Activated naive CD8-positive, alpha-beta T cell (primary cell): ENCODE data around the gene ANO4.
"Not testable (repeated sequence)": the region's sequence is repeated elsewhere in the genome, so short reads cannot be mapped to it uniquely, and the experiment has no call there.

Experiments
- H3K27ac Mint-ChIP-seq: one replicate; pipeline ENCODE4 v1.8.0; 2021; ENCODE audit warnings: mixed read lengths
- H3K27me3 Mint-ChIP-seq: one replicate; pipeline ENCODE4 v1.8.0; 2021; ENCODE audit warnings: mixed read lengths
- H3K36me3 Mint-ChIP-seq: one replicate; pipeline ENCODE4 v1.8.0; 2021; ENCODE audit warnings: mixed read lengths
- H3K4me1 Mint-ChIP-seq: one replicate; pipeline ENCODE4 v1.8.0; 2021; ENCODE audit warnings: low read depth, mixed read lengths
- H3K4me3 Mint-ChIP-seq: one replicate; pipeline ENCODE4 v1.8.0; 2021; ENCODE audit warnings: mild to moderate bottlenecking, mixed read lengths
- H3K9me3 Mint-ChIP-seq: one replicate; pipeline ENCODE4 v1.8.0; 2021; ENCODE audit warnings: low read depth, mixed read lengths

The ANO4 gene

DNA sequence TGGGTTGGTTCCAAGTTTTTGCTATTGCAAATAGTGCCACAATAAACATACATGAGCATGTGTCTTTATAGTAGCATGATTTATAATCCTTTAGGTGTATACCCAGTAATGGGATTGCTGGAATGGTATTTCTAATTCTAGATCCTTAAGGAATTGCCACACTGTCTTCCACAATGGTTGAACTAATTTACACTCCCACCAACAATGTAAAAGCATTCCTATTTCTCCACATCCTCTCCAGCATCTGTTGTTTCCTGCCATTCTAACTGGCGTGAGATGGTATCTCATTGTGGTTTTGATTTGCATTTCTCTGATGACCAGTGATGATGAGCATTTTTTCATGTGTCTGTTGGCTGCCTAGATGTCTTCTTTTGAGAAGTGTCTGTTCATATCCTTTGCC, 139.0 kb downstream of the ANO4 start:
- not testable (repeated sequence) for H3K4me3 Mint-ChIP-seq, H3K27me3 Mint-ChIP-seq, H3K9me3 Mint-ChIP-seq, H3K27ac Mint-ChIP-seq, H3K4me1 Mint-ChIP-seq, H3K36me3 Mint-ChIP-seq

- H3K4me3 Mint-ChIP-seq: no peak overlapping the region
- H3K9me3 Mint-ChIP-seq: peaks cover 3% of the 10 kb centered on the region
- H3K4me1 Mint-ChIP-seq: no peaks in the 10 kb centered on the region
- H3K27ac Mint-ChIP-seq: no peak overlapping the region
- H3K27me3 Mint-ChIP-seq: no peaks in the 10 kb centered on the region
- H3K36me3 Mint-ChIP-seq: no peaks in the 10 kb centered on the region
Observed at GRCh38 chr12:100935929-100936328, 141.4 kb downstream of the ANO4 start.

DNA sequence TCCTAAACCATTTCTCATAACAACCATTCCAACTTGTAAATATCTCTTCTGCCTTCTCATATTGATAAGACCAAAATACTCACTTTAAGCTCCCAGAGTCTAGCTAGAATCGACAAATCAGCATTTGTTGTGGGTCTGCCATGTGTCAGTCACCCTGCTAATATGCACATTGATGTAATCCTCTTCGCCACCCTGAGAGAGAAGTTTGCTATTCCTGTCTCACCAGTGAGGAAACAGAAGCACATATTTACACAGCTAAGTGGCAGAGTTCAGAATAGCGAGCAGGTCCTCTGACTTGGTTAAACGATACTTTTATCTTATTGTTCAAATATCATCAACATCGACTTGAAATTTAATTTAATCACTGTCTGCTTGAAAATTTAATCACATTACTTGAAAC, 142.1 kb downstream of the ANO4 start:
- peaks cover 3% of the 10 kb centered on the region for H3K9me3 Mint-ChIP-seq
- H3K27ac Mint-ChIP-seq: no peak overlapping the region
- H3K4me3 Mint-ChIP-seq: no peak overlapping the region
- H3K27me3 Mint-ChIP-seq: no peaks in the 10 kb centered on the region
- H3K4me1 Mint-ChIP-seq: no peaks in the 10 kb centered on the region
- no peaks in the 10 kb centered on the region for H3K36me3 Mint-ChIP-seq

DNA sequence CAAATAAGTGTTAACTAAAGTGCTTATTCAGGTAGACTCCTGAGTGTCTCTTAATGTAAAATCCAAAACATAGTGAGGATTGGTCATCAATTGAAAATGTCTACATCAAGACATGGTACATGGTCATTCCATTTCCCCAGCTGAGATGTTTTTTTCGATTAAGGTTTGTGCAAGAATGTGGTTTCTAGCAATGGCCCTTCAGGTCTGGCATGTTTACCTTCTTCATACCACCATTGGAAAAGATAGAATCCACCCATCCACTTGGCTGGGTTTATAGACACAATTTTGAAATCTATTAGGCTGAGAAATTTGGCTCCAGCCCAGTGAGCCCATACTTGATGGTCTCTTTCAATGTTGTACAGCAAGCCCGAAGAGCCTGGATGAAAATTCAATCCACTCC, 145.9 kb downstream of the ANO4 start:
- peaks cover 3% of the 10 kb centered on the region for H3K9me3 Mint-ChIP-seq

GRCh38 chr12:100942984-100943749, 148.6 kb downstream of the ANO4 start:
- Mint-ChIP-seq H3K27me3 (no peaks in the 10 kb centered on the region), H3K27ac (no peak overlapping the region), H3K36me3 (no peaks in the 10 kb centered on the region), H3K4me1 (no peaks in the 10 kb centered on the region), H3K4me3 (no peak overlapping the region), H3K9me3 (peaks cover 3% of the 10 kb centered on the region)

More for the DNA sequence above, 145.9 kb downstream of the ANO4 start:
- no peak overlapping the region for H3K4me3 Mint-ChIP-seq
- no peaks in the 10 kb centered on the region for H3K27me3 Mint-ChIP-seq
- H3K4me1 Mint-ChIP-seq: no peaks in the 10 kb centered on the region
- no peaks in the 10 kb centered on the region for H3K36me3 Mint-ChIP-seq
- no peak overlapping the region for H3K27ac Mint-ChIP-seq

GRCh38 chr12:100951756-100952155, 157.2 kb downstream of the ANO4 start:
- H3K4me1 Mint-ChIP-seq: no peaks in the 10 kb centered on the region
- no peak overlapping the region for H3K4me3 Mint-ChIP-seq
- H3K27ac Mint-ChIP-seq: no peak overlapping the region
- no peaks in the 10 kb centered on the region for H3K36me3 Mint-ChIP-seq
- no peaks in the 10 kb centered on the region for H3K9me3 Mint-ChIP-seq
- no peaks in the 10 kb centered on the region for H3K27me3 Mint-ChIP-seq

DNA sequence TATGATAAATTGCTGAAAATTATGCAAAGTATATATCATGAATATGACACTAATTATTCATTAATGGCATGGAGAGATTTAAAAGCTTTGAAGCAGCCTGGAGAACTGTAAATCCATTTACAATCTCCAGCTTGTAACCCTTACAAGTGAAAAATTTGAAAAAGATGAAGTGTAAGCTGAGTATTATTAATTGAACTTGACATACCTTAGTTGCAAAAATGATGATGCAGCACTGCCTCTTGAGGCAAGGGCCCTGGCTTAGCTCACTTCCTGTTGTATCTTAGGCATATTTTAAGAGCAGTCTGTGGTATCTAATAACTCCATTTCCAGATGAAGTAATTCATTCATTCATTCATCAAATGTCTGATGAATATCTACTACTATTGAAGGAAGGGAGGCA, 158.6 kb downstream of the ANO4 start:
- Mint-ChIP-seq H3K27ac (no peak overlapping the region), H3K9me3 (no peaks in the 10 kb centered on the region), H3K4me1 (no peaks in the 10 kb centered on the region), H3K4me3 (no peak overlapping the region), H3K36me3 (no peaks in the 10 kb centered on the region), H3K27me3 (no peaks in the 10 kb centered on the region)

DNA sequence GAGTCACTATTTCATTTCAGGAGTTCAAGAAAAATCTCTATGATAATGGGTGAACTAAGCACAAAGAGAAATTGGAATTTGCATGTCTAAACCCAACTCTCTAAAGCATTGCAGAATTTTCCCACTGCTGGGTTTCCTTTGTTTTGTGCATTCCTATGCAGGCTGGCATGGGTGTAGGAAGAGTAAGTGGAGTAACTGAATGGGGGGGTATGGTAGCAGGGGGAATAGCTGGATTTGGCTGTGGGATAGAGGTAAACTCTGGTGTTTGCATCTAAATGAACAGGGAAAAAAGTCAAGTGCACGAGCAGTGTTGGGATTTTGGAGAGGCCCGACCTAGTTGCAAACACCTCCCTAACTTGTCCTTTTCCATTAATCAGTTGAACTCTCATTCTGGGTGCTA, 159.1 kb downstream of the ANO4 start:
- H3K27ac Mint-ChIP-seq: no peak overlapping the region
- H3K4me3 Mint-ChIP-seq: no peak overlapping the region
- H3K4me1 Mint-ChIP-seq: no peaks in the 10 kb centered on the region
- H3K9me3 Mint-ChIP-seq: no peaks in the 10 kb centered on the region
- H3K27me3 Mint-ChIP-seq: no peaks in the 10 kb centered on the region
- no peaks in the 10 kb centered on the region for H3K36me3 Mint-ChIP-seq

DNA sequence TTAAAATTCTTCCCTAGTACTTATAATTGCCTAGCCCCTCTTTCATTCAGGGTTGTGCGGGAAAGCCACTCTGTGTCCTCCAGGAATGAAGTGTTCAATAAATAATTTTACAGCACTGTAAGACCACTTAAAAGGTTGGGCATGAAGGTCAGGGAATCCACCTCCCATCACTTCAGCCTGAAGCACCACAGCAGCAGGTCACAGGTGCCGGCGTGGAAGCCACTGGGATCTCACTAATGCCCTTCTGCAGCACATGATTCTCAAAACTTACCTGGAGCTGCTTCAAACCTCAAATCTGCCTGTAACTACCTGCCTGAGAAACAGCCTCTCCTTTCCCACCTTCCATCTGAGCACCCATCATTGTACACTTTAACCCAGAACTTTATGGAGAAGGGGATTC, 159.5 kb downstream of the ANO4 start:
- H3K27me3 Mint-ChIP-seq: no peaks in the 10 kb centered on the region
- H3K36me3 Mint-ChIP-seq: no peaks in the 10 kb centered on the region
- no peak overlapping the region for H3K27ac Mint-ChIP-seq
- no peak overlapping the region for H3K4me3 Mint-ChIP-seq
- no peaks in the 10 kb centered on the region for H3K9me3 Mint-ChIP-seq
- H3K4me1 Mint-ChIP-seq: no peaks in the 10 kb centered on the region

GRCh38 chr12:100955139-100955538, 160.6 kb downstream of the ANO4 start:
- Mint-ChIP-seq H3K27me3 (no peaks in the 10 kb centered on the region), H3K4me3 (no peak overlapping the region), H3K4me1 (no peaks in the 10 kb centered on the region)

GRCh38 chr12:100956311-100956852, 161.8 kb downstream of the ANO4 start:
- no peaks in the 10 kb centered on the region for H3K9me3 Mint-ChIP-seq
- H3K27me3 Mint-ChIP-seq: peaks cover 3% of the 10 kb centered on the region
- no peak overlapping the region for H3K27ac Mint-ChIP-seq
- no peaks in the 10 kb centered on the region for H3K4me1 Mint-ChIP-seq
- H3K4me3 Mint-ChIP-seq: no peak overlapping the region
- H3K36me3 Mint-ChIP-seq: no peaks in the 10 kb centered on the region

More at GRCh38 chr12:100955139-100955538, 160.6 kb downstream of the ANO4 start:
- Mint-ChIP-seq H3K27ac (no peak overlapping the region), H3K9me3 (no peaks in the 10 kb centered on the region), H3K36me3 (no peaks in the 10 kb centered on the region)

- Mint-ChIP-seq H3K4me1 (no peaks in the 10 kb centered on the region), H3K4me3 (no peak overlapping the region), H3K27ac (no peak overlapping the region), H3K27me3 (peaks cover 3% of the 10 kb centered on the region), H3K36me3 (no peaks in the 10 kb centered on the region), H3K9me3 (no peaks in the 10 kb centered on the region)
Observed at GRCh38 chr12:100959481-100959880, 164.9 kb downstream of the ANO4 start.

- Mint-ChIP-seq H3K4me3 (no peak overlapping the region), H3K4me1 (no peaks in the 10 kb centered on the region), H3K27me3 (peaks cover 3% of the 10 kb centered on the region), H3K36me3 (no peaks in the 10 kb centered on the region), H3K9me3 (no peaks in the 10 kb centered on the region), H3K27ac (no peak overlapping the region)
Observed at GRCh38 chr12:100962086-100962712, 167.6 kb downstream of the ANO4 start.

- Mint-ChIP-seq H3K36me3 (no peaks in the 10 kb centered on the region), H3K27me3 (peaks cover 3% of the 10 kb centered on the region), H3K27ac (no peak overlapping the region), H3K4me3 (no peak overlapping the region), H3K4me1 (no peaks in the 10 kb centered on the region), H3K9me3 (no peaks in the 10 kb centered on the region)
Observed at GRCh38 chr12:100963381-100963780, 168.8 kb downstream of the ANO4 start.

GRCh38 chr12:100964028-100964427, 169.5 kb downstream of the ANO4 start:
- no peak overlapping the region for H3K4me3 Mint-ChIP-seq

More at GRCh38 chr12:100964028-100964427, 169.5 kb downstream of the ANO4 start:
- Mint-ChIP-seq H3K4me1 (no peaks in the 10 kb centered on the region), H3K27ac (no peak overlapping the region), H3K9me3 (no peaks in the 10 kb centered on the region), H3K36me3 (no peaks in the 10 kb centered on the region), H3K27me3 (peaks cover 3% of the 10 kb centered on the region)
